Measurements from ENCODE around the gene USP2. TPM values are rescaled to one million over a fixed set of nuclear protein-coding genes. Genes with fewer than 3 reads are reported as not detected.

Gene USP2
- total and polyA plus RNA-seq, 2 of the 4 experiments (the other 2 are of a cell fraction) = 0.18 to 0.79 TPM

GRCh38 chr11:119371067-119371601, 10.4 kb downstream of the USP2 start:
- no peaks in the 10 kb centered on the region for H4K20me1 ChIP-seq (ENCODE audit: insufficient read depth, low read length)
- H3K4me3 ChIP-seq (ENCODE audit: insufficient read depth, low read depth, low read length) = no peak overlapping the region
- no CpG with 5 or more reads among the region's 8 CpGs for WGBS, 2 experiments (ENCODE audit: extremely low coverage in 2 of 2, insufficient read length in 1 of 2)
- H4K5ac ChIP-seq (ENCODE audit: low read depth, low read length) = no peak overlapping the region
- H3K36me3 ChIP-seq (ENCODE audit: control insufficient read depth, insufficient read depth, low read length) = no peaks in the 10 kb centered on the region
- no peak overlapping the region for H3K27ac ChIP-seq (ENCODE audit: insufficient read depth, low read length)
- H2BK15ac ChIP-seq (ENCODE audit: low read depth, low read length) = no peak overlapping the region
- no peak overlapping the region for H2AFZ ChIP-seq (replicated peaks; ENCODE audit: low read length, poor library complexity)
- in situ Hi-C loops (cut with MboI; ENCODE audit: low sequenced_read_pairs) = loop anchor here (25.0 kb wide), 1 partner anchor 741 kb away; no protein-coding TSS in a partner anchor
- BruUV-seq (replicated peaks) = no TSS peak
- H3K9ac ChIP-seq (ENCODE audit: low read depth, low read length) = no peak overlapping the region
- no peak overlapping the region for H2BK5ac ChIP-seq (ENCODE audit: low read depth, low read length, poor library complexity, severe bottlenecking)
- no peak overlapping the region for H3K4me2 ChIP-seq (ENCODE audit: low read depth, low read length)
- H3K14ac ChIP-seq (replicated peaks; ENCODE audit: low read depth, low read length) = no peak overlapping the region
- CTCF ChIA-PET = interaction anchor here (0.5 to 5.3 kb wide), 2 partner anchors 15 to 176 kb away, joined by 5 to 30 read pairs; no protein-coding TSS in a partner anchor
- no peak for TF ChIP-seq CHD1 (IDR thresholded peaks at IDR 0.05; ENCODE audit: low read depth, low read length)
- no peak for TF ChIP-seq BHLHE40 (IDR thresholded peaks at IDR 0.05; ENCODE audit: low read depth, low read length)
- TF ChIP-seq SMC3 (IDR thresholded peaks at IDR 0.05; ENCODE audit: low read depth, low read length) = no peak
- no peak for TF ChIP-seq RCOR1 (IDR thresholded peaks at IDR 0.05; ENCODE audit: insufficient replicate concordance, low read length)
- no peak for TF ChIP-seq POLR2A (IDR thresholded peaks at IDR 0.05; ENCODE audit: low read depth, low read length)
- no peak for TF ChIP-seq MAZ (IDR thresholded peaks at IDR 0.05; ENCODE audit: borderline replicate concordance, low read depth, low read length)
- TF ChIP-seq CEBPB (IDR thresholded peaks at IDR 0.05; ENCODE audit: low read depth, low read length) = no peak
- TF ChIP-seq RAD21 (IDR thresholded peaks at IDR 0.05; ENCODE audit: low read length) = no peak
- TF ChIP-seq MAFK (IDR thresholded peaks at IDR 0.05; ENCODE audit: low read depth, low read length) = no peak
- TF ChIP-seq USF2 (IDR thresholded peaks at IDR 0.05; ENCODE audit: low read depth, low read length) = no peak
- TF ChIP-seq MXI1 (IDR thresholded peaks at IDR 0.05; ENCODE audit: borderline replicate concordance, low read depth, low read length) = no peak
- TF ChIP-seq, protein P1, sequence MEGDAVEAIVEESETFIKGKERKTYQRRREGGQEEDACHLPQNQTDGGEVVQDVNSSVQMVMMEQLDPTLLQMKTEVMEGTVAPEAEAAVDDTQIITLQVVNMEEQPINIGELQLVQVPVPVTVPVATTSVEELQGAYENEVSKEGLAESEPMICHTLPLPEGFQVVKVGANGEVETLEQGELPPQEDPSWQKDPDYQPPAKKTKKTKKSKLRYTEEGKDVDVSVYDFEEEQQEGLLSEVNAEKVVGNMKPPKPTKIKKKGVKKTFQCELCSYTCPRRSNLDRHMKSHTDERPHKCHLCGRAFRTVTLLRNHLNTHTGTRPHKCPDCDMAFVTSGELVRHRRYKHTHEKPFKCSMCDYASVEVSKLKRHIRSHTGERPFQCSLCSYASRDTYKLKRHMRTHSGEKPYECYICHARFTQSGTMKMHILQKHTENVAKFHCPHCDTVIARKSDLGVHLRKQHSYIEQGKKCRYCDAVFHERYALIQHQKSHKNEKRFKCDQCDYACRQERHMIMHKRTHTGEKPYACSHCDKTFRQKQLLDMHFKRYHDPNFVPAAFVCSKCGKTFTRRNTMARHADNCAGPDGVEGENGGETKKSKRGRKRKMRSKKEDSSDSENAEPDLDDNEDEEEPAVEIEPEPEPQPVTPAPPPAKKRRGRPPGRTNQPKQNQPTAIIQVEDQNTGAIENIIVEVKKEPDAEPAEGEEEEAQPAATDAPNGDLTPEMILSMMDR (conservative IDR thresholded peaks at IDR 0.05; ENCODE audit: low read depth, low read length) = no peak
- no peak for TF ChIP-seq FOS (IDR thresholded peaks at IDR 0.05; ENCODE audit: low read depth, low read length)
- TF ChIP-seq ELK1 (IDR thresholded peaks at IDR 0.05; ENCODE audit: borderline replicate concordance, low read depth, low read length) = no peak
- dilution Hi-C loops (cut with HindIII; ENCODE audit: low sequenced_read_pairs, unreplicated experiment) = no loop called here
- H4K91ac ChIP-seq (ENCODE audit: insufficient read depth, low read depth, low read length) = no peak overlapping the region
- no peak for DNase-seq
- H3K18ac ChIP-seq (ENCODE audit: low read depth, low read length) = no peak overlapping the region
- no peak for ATAC-seq (ENCODE audit: low read depth)
- H3K4me1 ChIP-seq (ENCODE audit: control insufficient read depth, insufficient read depth, low read length) = peaks cover 24% of the 10 kb centered on the region
- H3K4ac ChIP-seq (ENCODE audit: low read depth, low read length) = no peak overlapping the region
- no peaks in the 10 kb centered on the region for H3K79me1 ChIP-seq (ENCODE audit: low read depth in 1 of 2, low read length in 2 of 2)
- no peak overlapping the region for H2AK5ac ChIP-seq (ENCODE audit: low read depth, low read length)
- H3K56ac ChIP-seq (ENCODE audit: extremely low read depth, insufficient read depth, low read length) = no peak overlapping the region
- H2AK9ac ChIP-seq (replicated peaks; ENCODE audit: low read depth, low read length, poor library complexity) = no peak overlapping the region
- no peak overlapping the region for H4K8ac ChIP-seq (ENCODE audit: low read depth in 2 of 2, low read length in 2 of 2)
- H3K27me3 ChIP-seq (ENCODE audit: control insufficient read depth, insufficient read depth, low read length) = no peaks in the 10 kb centered on the region
- POLR2A ChIA-PET (ENCODE audit: unreplicated experiment) = no interaction called here
- no peak overlapping the region for H2BK20ac ChIP-seq (ENCODE audit: low read depth, low read length)
- H3K23ac ChIP-seq (ENCODE audit: low read depth, low read length) = no peak overlapping the region
- no peaks in the 10 kb centered on the region for H3K9me3 ChIP-seq (ENCODE audit: control insufficient read depth, insufficient read depth, low read length)
- H2BK120ac ChIP-seq (ENCODE audit: low read depth, low read length) = no peak overlapping the region
- peaks cover 6% of the 10 kb centered on the region for H3K9me1 ChIP-seq (ENCODE audit: insufficient read depth, low read length)
- intact Hi-C loops (cut with micrococcal nuclease) = no loop called here

Measured in IMR-90 (cell line).